ENCODE results near the gene HS6ST3.

Gene HS6ST3

GRCh38 chr13:96746886-96747285 lies 657.0 kb downstream of the HS6ST3 start:
- no peaks in the 10 kb centered on the region for H3K9me3 ChIP-seq (ENCODE audit: low read depth, low read length)
- no peaks in the 10 kb centered on the region for H3K36me3 ChIP-seq (ENCODE audit: insufficient read depth, low read length)
- no peak overlapping the region for H3K27ac ChIP-seq
- no peak for TF ChIP-seq POLR2AphosphoS5 (IDR thresholded peaks at IDR 0.05; ENCODE audit: borderline replicate concordance, low read depth, low read length)
- no peak overlapping the region for H3K4me3 ChIP-seq
- DNase-seq (ENCODE audit: low read depth, low spot score) = no peak
- no peak overlapping the region for H3K9ac ChIP-seq (ENCODE audit: insufficient read length)

GRCh38 chr13:96749825-96750224 lies 659.9 kb downstream of the HS6ST3 start:
- TF ChIP-seq POLR2AphosphoS5 (IDR thresholded peaks at IDR 0.05; ENCODE audit: borderline replicate concordance, low read depth, low read length) = no peak
- TF ChIP-seq FOXP2 (optimal IDR thresholded peaks at IDR 0.05; ENCODE audit: control extremely low read depth, extremely low read length, insufficient read depth) = no peak
- no peak for TF ChIP-seq EZH2 (IDR thresholded peaks at IDR 0.05)
- Histone ChIP-seq H3K27ac (no peak overlapping the region), H3K4me3 (no peak overlapping the region), H3K36me3 (ENCODE audit: insufficient read depth, low read length) (no peaks in the 10 kb centered on the region), H3K9ac (ENCODE audit: insufficient read length) (no peak overlapping the region), H3K9me3 (ENCODE audit: low read depth, low read length) (no peaks in the 10 kb centered on the region)
- no peak for DNase-seq (ENCODE audit: low read depth, low spot score)

- H3K9ac ChIP-seq (ENCODE audit: insufficient read length) = no peak overlapping the region
- no peaks in the 10 kb centered on the region for H3K9me3 ChIP-seq (ENCODE audit: low read depth, low read length)
- H3K36me3 ChIP-seq (ENCODE audit: insufficient read depth, low read length) = no peaks in the 10 kb centered on the region
- no peak for TF ChIP-seq POLR2AphosphoS5 (IDR thresholded peaks at IDR 0.05; ENCODE audit: borderline replicate concordance, low read depth, low read length)
- TF ChIP-seq EZH2 (IDR thresholded peaks at IDR 0.05) = no peak
- TF ChIP-seq FOXP2 (optimal IDR thresholded peaks at IDR 0.05; ENCODE audit: control extremely low read depth, extremely low read length, insufficient read depth) = no peak
- H3K27ac ChIP-seq = no peak overlapping the region
- H3K4me3 ChIP-seq = no peak overlapping the region
- DNase-seq (ENCODE audit: low read depth, low spot score) = no peak
Observed at GRCh38 chr13:96751089-96751488, 661.2 kb downstream of the HS6ST3 start.

- DNase-seq (ENCODE audit: low read depth, low spot score) = no peak
- H3K27ac ChIP-seq = no peak overlapping the region
- no peak for TF ChIP-seq EZH2 (IDR thresholded peaks at IDR 0.05)
- TF ChIP-seq POLR2AphosphoS5 (IDR thresholded peaks at IDR 0.05; ENCODE audit: borderline replicate concordance, low read depth, low read length) = no peak
- TF ChIP-seq FOXP2 (optimal IDR thresholded peaks at IDR 0.05; ENCODE audit: control extremely low read depth, extremely low read length, insufficient read depth) = no peak
Observed at GRCh38 chr13:96762876-96763275, 673.0 kb downstream of the HS6ST3 start.

GRCh38 chr13:96766306-96766705 lies 676.4 kb downstream of the HS6ST3 start:
- TF ChIP-seq POLR2AphosphoS5 (IDR thresholded peaks at IDR 0.05; ENCODE audit: borderline replicate concordance, low read depth, low read length) (no peak), EZH2 (IDR thresholded peaks at IDR 0.05) (no peak), FOXP2 (optimal IDR thresholded peaks at IDR 0.05; ENCODE audit: control extremely low read depth, extremely low read length, insufficient read depth) (no peak)
- no peak for DNase-seq (ENCODE audit: low read depth, low spot score)

More at GRCh38 chr13:96762876-96763275, 673.0 kb downstream of the HS6ST3 start:
- no peaks in the 10 kb centered on the region for H3K36me3 ChIP-seq (ENCODE audit: insufficient read depth, low read length)
- H3K9me3 ChIP-seq (ENCODE audit: low read depth, low read length) = no peaks in the 10 kb centered on the region
- H3K4me3 ChIP-seq = no peak overlapping the region
- H3K9ac ChIP-seq (ENCODE audit: insufficient read length) = no peak overlapping the region

GRCh38 chr13:96768524-96768923 lies 678.6 kb downstream of the HS6ST3 start:
- H3K9ac ChIP-seq (ENCODE audit: insufficient read length) = no peak overlapping the region
- no peak for DNase-seq (ENCODE audit: low read depth, low spot score)
- TF ChIP-seq FOXP2 (optimal IDR thresholded peaks at IDR 0.05; ENCODE audit: control extremely low read depth, extremely low read length, insufficient read depth) = no peak
- TF ChIP-seq POLR2AphosphoS5 (IDR thresholded peaks at IDR 0.05; ENCODE audit: borderline replicate concordance, low read depth, low read length) = no peak
- no peak for TF ChIP-seq EZH2 (IDR thresholded peaks at IDR 0.05)

More at GRCh38 chr13:96766306-96766705, 676.4 kb downstream of the HS6ST3 start:
- H3K4me3 ChIP-seq = no peak overlapping the region
- H3K36me3 ChIP-seq (ENCODE audit: insufficient read depth, low read length) = no peaks in the 10 kb centered on the region
- no peak overlapping the region for H3K27ac ChIP-seq
- H3K9me3 ChIP-seq (ENCODE audit: low read depth, low read length) = no peaks in the 10 kb centered on the region
- H3K9ac ChIP-seq (ENCODE audit: insufficient read length) = no peak overlapping the region

GRCh38 chr13:96769874-96770273 lies 680.0 kb downstream of the HS6ST3 start:
- H3K4me3 ChIP-seq = no peak overlapping the region
- no peaks in the 10 kb centered on the region for H3K36me3 ChIP-seq (ENCODE audit: insufficient read depth, low read length)
- no peak overlapping the region for H3K27ac ChIP-seq
- no peaks in the 10 kb centered on the region for H3K9me3 ChIP-seq (ENCODE audit: low read depth, low read length)
- no peak for DNase-seq (ENCODE audit: low read depth, low spot score)
- TF ChIP-seq POLR2AphosphoS5 (IDR thresholded peaks at IDR 0.05; ENCODE audit: borderline replicate concordance, low read depth, low read length) = no peak
- no peak for TF ChIP-seq FOXP2 (optimal IDR thresholded peaks at IDR 0.05; ENCODE audit: control extremely low read depth, extremely low read length, insufficient read depth)
- no peak for TF ChIP-seq EZH2 (IDR thresholded peaks at IDR 0.05)
- H3K9ac ChIP-seq (ENCODE audit: insufficient read length) = no peak overlapping the region

More at GRCh38 chr13:96768524-96768923, 678.6 kb downstream of the HS6ST3 start:
- no peaks in the 10 kb centered on the region for H3K36me3 ChIP-seq (ENCODE audit: insufficient read depth, low read length)
- no peak overlapping the region for H3K4me3 ChIP-seq
- H3K9me3 ChIP-seq (ENCODE audit: low read depth, low read length) = no peaks in the 10 kb centered on the region
- no peak overlapping the region for H3K27ac ChIP-seq

- H3K36me3 ChIP-seq (ENCODE audit: insufficient read depth, low read length) = no peaks in the 10 kb centered on the region
Observed at GRCh38 chr13:96771486-96772367, 681.8 kb downstream of the HS6ST3 start.

More at GRCh38 chr13:96771486-96772367, 681.8 kb downstream of the HS6ST3 start:
- no peak for DNase-seq (ENCODE audit: low read depth, low spot score)
- TF ChIP-seq FOXP2 (optimal IDR thresholded peaks at IDR 0.05; ENCODE audit: control extremely low read depth, extremely low read length, insufficient read depth) (no peak), POLR2AphosphoS5 (IDR thresholded peaks at IDR 0.05; ENCODE audit: borderline replicate concordance, low read depth, low read length) (no peak), EZH2 (IDR thresholded peaks at IDR 0.05) (no peak)
- Histone ChIP-seq H3K9ac (ENCODE audit: insufficient read length) (no peak overlapping the region), H3K27ac (no peak overlapping the region), H3K9me3 (ENCODE audit: low read depth, low read length) (no peaks in the 10 kb centered on the region), H3K4me3 (no peak overlapping the region)
